Testis (tissue), 3 donors: ENCODE results near the gene RRP36. TPM values are rescaled to one million over a fixed set of nuclear protein-coding genes. Genes with fewer than 3 reads are reported as not detected.

Experiments used
- DNase-seq: peaks from one replicate; pipeline ENCODE4 v3.0.0-alpha.2; 2019
- H3K27ac ChIP-seq, 2 donors: fragments of 200-600 bp; sonication (generic); one replicate each; pipeline ENCODE4 v1.5.1; 2019
- H3K27me3 ChIP-seq: fragments of 200-600 bp; sonication (generic); one replicate; pipeline ENCODE4 v1.5.1; 2019
- H3K36me3 ChIP-seq: fragments of 200-600 bp; sonication (generic); one replicate; pipeline ENCODE4 v1.5.1; 2017; ENCODE audit warnings: low read depth; ENCODE audit errors: missing control alignments
- H3K4me1 ChIP-seq: fragments of 200-600 bp; sonication (generic); one replicate; pipeline ENCODE4 v1.5.1; 2019
- H3K4me3 ChIP-seq, 2 donors: fragments of 200-600 bp; sonication (generic); one replicate each; pipeline ENCODE4 v1.5.1; 2017 to 2019
- H3K9me3 ChIP-seq: fragments of 200-600 bp; sonication (generic); one replicate; pipeline ENCODE4 v1.5.1; 2017
- POLR2A ChIP-seq: fragments of 450-650 bp; IDR thresholded peaks from one replicate; pipeline ENCODE4 v1.6.1; 2017; ENCODE audit warnings: antibody characterized with exemption, mild to moderate bottlenecking, moderate library complexity
- WGBS, 2 donors: methylation state at CpG; one replicate each; pipeline ENCODE4 v1.1.5; 2018; 5-methylcytosine and 5-hydroxymethylcytosine counted together
- intact Hi-C: fragments of 100-400 bp; cut with DNase I; formaldehyde crosslinking; loops from one replicate; pipeline ENCODE4 v1.15.1; 2023; ENCODE audit warnings: low total_unique reads
- polyA plus RNA-seq: library from polyadenylated mRNA; stranded (reverse); fragments of 350-450 nt; fragmentation: Illumina TruSeq; extraction: RNeasy Lipid Tissue Mini Kit (QIAGEN cat#74804); gene quantifications from one replicate; pipeline ENCODE4 v1.2.3, GENCODE V29; 2014; ENCODE audit warnings: low read depth, low replicate concordance; ENCODE audit not compliant: insufficient read depth
- total RNA-seq, 2 donors: library from RNA; depleted of rRNA; stranded (reverse); fragments of >200 nt; gene quantifications; one replicate each; pipeline ENCODE4 v1.2.3, GENCODE V29; 2016
- TF ChIP-seq, protein P1 (sequence below), 3 experiments: fragments of 450-650 bp in 2 of 3; fragments of 200-600 bp in 1 of 3; sonication (generic) in 1 of 3; IDR thresholded peaks; one replicate each; pipeline ENCODE4 v1.5.1; 2016 to 2019; ENCODE audit warnings: antibody characterized with exemption in 3 of 3, mild to moderate bottlenecking in 2 of 3, moderate library complexity in 1 of 3

RRP36 gene
- total and polyA plus RNA-seq, 3 donors from 2014 or later: 34.2 to 49.5 (median 39.9) TPM

DNA sequence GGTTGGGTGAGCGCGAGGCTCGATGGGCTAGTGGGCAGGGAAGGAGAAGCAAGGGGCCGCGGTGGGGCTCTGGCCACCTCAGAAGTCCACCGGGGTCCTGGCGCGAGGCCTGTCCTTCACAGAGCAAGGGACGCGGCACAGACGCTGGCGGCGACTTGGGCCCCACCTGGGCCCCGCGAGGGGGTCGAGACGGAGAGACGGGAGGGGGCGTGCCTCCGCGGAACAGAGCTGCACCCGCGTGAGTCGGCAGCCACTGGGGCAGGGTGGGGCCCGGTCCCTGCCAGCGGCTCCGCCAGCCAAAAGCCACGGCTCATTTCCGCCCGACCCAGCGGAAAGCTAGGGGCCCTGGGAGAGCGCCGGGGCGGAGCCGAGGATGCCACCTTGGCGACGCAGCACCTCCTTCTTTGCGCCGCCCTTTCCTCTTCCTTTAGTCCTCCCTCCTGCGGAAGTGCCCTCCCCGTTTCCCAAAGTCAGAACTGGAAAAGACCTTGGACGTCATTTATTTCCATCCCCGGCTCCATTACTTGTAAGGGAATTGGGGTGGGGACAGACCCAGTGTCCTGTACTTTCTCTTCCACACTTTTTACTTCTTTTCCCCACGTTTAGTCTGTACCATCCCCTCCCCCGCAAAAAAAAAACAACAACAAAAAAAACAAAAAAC, 32.3 kb downstream of the RRP36 start, which contains the start of gene CUL7:
CUL7 (minus strand) TSS at position 307 of the 661 bp plus-strand sequence. CDS start 1,063 bp downstream, outside the sequence.
- Histone ChIP-seq H3K9me3 (no peaks in the 10 kb centered on the region), H3K4me1 (peaks cover 25% of the 10 kb centered on the region), H3K4me3 (peak within 1 kb of the TSS; percentile 66 to 84), H3K27ac (peak within 1 kb of the TSS; percentile 85 to 87), H3K27me3 (no peaks in the 10 kb centered on the region), H3K36me3 (no peaks in the 10 kb centered on the region)
- WGBS, 2 donors: 2% methylated on average over 14 to 32 of the region's 45 CpGs
- no peak for TF ChIP-seq POLR2A
- TF ChIP-seq, protein P1, sequence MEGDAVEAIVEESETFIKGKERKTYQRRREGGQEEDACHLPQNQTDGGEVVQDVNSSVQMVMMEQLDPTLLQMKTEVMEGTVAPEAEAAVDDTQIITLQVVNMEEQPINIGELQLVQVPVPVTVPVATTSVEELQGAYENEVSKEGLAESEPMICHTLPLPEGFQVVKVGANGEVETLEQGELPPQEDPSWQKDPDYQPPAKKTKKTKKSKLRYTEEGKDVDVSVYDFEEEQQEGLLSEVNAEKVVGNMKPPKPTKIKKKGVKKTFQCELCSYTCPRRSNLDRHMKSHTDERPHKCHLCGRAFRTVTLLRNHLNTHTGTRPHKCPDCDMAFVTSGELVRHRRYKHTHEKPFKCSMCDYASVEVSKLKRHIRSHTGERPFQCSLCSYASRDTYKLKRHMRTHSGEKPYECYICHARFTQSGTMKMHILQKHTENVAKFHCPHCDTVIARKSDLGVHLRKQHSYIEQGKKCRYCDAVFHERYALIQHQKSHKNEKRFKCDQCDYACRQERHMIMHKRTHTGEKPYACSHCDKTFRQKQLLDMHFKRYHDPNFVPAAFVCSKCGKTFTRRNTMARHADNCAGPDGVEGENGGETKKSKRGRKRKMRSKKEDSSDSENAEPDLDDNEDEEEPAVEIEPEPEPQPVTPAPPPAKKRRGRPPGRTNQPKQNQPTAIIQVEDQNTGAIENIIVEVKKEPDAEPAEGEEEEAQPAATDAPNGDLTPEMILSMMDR (IDR thresholded peaks at IDR 0.05): no peak
- DNase-seq: peak; percentile 94
- intact Hi-C loops: no loop called here

- H3K4me3 ChIP-seq: peak overlapping the region; percentile 66 to 84
- H3K27me3 ChIP-seq: no peaks in the 10 kb centered on the region
- H3K36me3 ChIP-seq: no peaks in the 10 kb centered on the region
- H3K4me1 ChIP-seq: peaks cover 25% of the 10 kb centered on the region
- TF ChIP-seq, protein P1 (IDR thresholded peaks at IDR 0.05): no peak
- no peak for TF ChIP-seq POLR2A
- 48 to 57% methylated on average over 17 of the region's 17 CpGs for WGBS, 2 donors
- no peaks in the 10 kb centered on the region for H3K9me3 ChIP-seq
- intact Hi-C loops: no loop called here
- no peak for DNase-seq
- H3K27ac ChIP-seq: peak overlapping the region; percentile 85 to 87
These were observed 33.0 kb downstream of the RRP36 start for GRCh38 chr6:43054206-43054943.

- H3K4me1 ChIP-seq: peaks cover 36% of the 10 kb centered on the region
- no peak for DNase-seq
- H3K36me3 ChIP-seq: no peaks in the 10 kb centered on the region
- no peaks in the 10 kb centered on the region for H3K9me3 ChIP-seq
- no peak overlapping the region for H3K27ac ChIP-seq
- 85 to 88% methylated on average over 8 of the region's 8 CpGs for WGBS, 2 donors
- no peak overlapping the region for H3K4me3 ChIP-seq
- intact Hi-C loops: no loop called here
- TF ChIP-seq POLR2A: no peak
- TF ChIP-seq, protein P1 (IDR thresholded peaks at IDR 0.05): no peak
- no peaks in the 10 kb centered on the region for H3K27me3 ChIP-seq
These were observed 34.5 kb downstream of the RRP36 start for GRCh38 chr6:43055966-43056365.

GRCh38 chr6:43058531-43058930, 37.1 kb downstream of the RRP36 start:
- peak overlapping the region; percentile 87 to 94 for H3K4me3 ChIP-seq
- H3K27ac ChIP-seq: peak overlapping the region in 1 of 2 donors; percentile 78
- no peaks in the 10 kb centered on the region for H3K27me3 ChIP-seq
- WGBS, 2 donors: 53 to 59% methylated on average over 1 of the region's 1 CpG
- intact Hi-C loops: no loop called here
- TF ChIP-seq, protein P1 (IDR thresholded peaks at IDR 0.05): no peak
- no peak for TF ChIP-seq POLR2A
- no peaks in the 10 kb centered on the region for H3K9me3 ChIP-seq
- H3K36me3 ChIP-seq: no peaks in the 10 kb centered on the region
- H3K4me1 ChIP-seq: peaks cover 27% of the 10 kb centered on the region
- DNase-seq: no peak
